CD14-positive monocyte (primary cell): Measurements from ENCODE around the gene DDHD1. TPM values are rescaled to one million over a fixed set of nuclear protein-coding genes. Genes with fewer than 3 reads are reported as not detected.

Experiments used
- DNase-seq, 3 donors: peaks; one replicate each; pipeline ENCODE4 v3.0.0-alpha.2; 2011 to 2022
- H2AFZ ChIP-seq: 2 replicates; pipeline ENCODE4 v1.6.0; 2012; ENCODE audit warnings: mild to moderate bottlenecking, low read depth, low read length, inconsistent platforms; ENCODE audit not compliant: insufficient read depth, poor library complexity, severe bottlenecking
- H3K27ac ChIP-seq, 2 donors: 1 replicate in 1 of 2; 2 replicates in 1 of 2; pipeline ENCODE4 v1.5.1; 2012 to 2013; ENCODE audit warnings: low read length in 2 of 2, control low read depth in 1 of 2, inconsistent platforms in 1 of 2, low read depth in 1 of 2, mild to moderate bottlenecking in 1 of 2
- H3K27me3 ChIP-seq, 2 donors: one replicate each; pipeline versions ENCODE4 v1.6.0 to v1.6.1; 2011 to 2013; ENCODE audit warnings: low read length in 2 of 2; ENCODE audit not compliant: control insufficient read depth in 2 of 2, insufficient read depth in 2 of 2
- H3K36me3 ChIP-seq, 2 donors: replicated peaks in 1 of 2; 1 replicate in 1 of 2; 2 replicates in 1 of 2; pipeline versions ENCODE4 v1.5.1 to v1.6.1; 2012 to 2013; ENCODE audit warnings: low read length in 2 of 2, control low read depth in 1 of 2, inconsistent platforms in 1 of 2, mild to moderate bottlenecking in 1 of 2; ENCODE audit not compliant: insufficient read depth in 2 of 2, control insufficient read depth in 1 of 2
- H3K4me1 ChIP-seq, 2 donors: 1 replicate in 1 of 2; 2 replicates in 1 of 2; pipeline versions ENCODE4 v1.5.1 to v1.6.1; 2012 to 2013; ENCODE audit warnings: low read length in 2 of 2, control low read depth in 1 of 2, inconsistent platforms in 1 of 2, mild to moderate bottlenecking in 1 of 2, moderate library complexity in 1 of 2; ENCODE audit not compliant: insufficient read depth in 2 of 2, control insufficient read depth in 1 of 2
- H3K4me2 ChIP-seq: replicated peaks from 2 replicates; pipeline ENCODE3; 2012; ENCODE audit warnings: low read length, moderate library complexity, mild to moderate bottlenecking; ENCODE audit not compliant: poor library complexity, severe bottlenecking; ENCODE audit errors: extremely low read depth
- H3K4me3 ChIP-seq, 3 experiments: fragments of 200-600 bp in 1 of 3; sonication (generic) in 1 of 3; replicated peaks in 1 of 3; 1 replicate in 2 of 3; 2 replicates in 1 of 3; pipeline ENCODE4 v1.5.1; 2011 to 2013; ENCODE audit warnings: low read length in 3 of 3, mild to moderate bottlenecking in 3 of 3, control low read depth in 2 of 3, low read depth in 2 of 3, inconsistent platforms in 1 of 3, moderate library complexity in 1 of 3
- H3K79me2 ChIP-seq: 2 replicates; pipeline ENCODE4 v1.6.0; 2012; ENCODE audit warnings: mild to moderate bottlenecking, control low read depth, inconsistent platforms, low read length, moderate library complexity; ENCODE audit not compliant: insufficient read depth
- H3K9ac ChIP-seq: 2 replicates; pipeline ENCODE4 v1.6.0; 2017; ENCODE audit warnings: low read length, mild to moderate bottlenecking; ENCODE audit not compliant: insufficient read depth, poor library complexity, severe bottlenecking
- H3K9me3 ChIP-seq, 2 donors: replicated peaks in 1 of 2; 1 replicate in 1 of 2; 2 replicates in 1 of 2; pipeline versions ENCODE4 v1.5.1 to v1.6.1; 2012 to 2013; ENCODE audit warnings: low read length in 2 of 2, control low read depth in 1 of 2; ENCODE audit not compliant: control insufficient read depth in 1 of 2, insufficient read depth in 1 of 2
- H4K20me1 ChIP-seq: 2 replicates; pipeline ENCODE4 v1.6.0; 2012; ENCODE audit warnings: mild to moderate bottlenecking, low read length, control low read depth, moderate library complexity; ENCODE audit not compliant: insufficient read depth
- H3K27ac Mint-ChIP-seq, 7 donors: one replicate each; pipeline ENCODE4 v1.8.0; 2020; ENCODE audit warnings: mild to moderate bottlenecking in 7 of 7, mixed read lengths in 7 of 7, moderate library complexity in 6 of 7, inconsistent platforms in 2 of 7
- H3K27me3 Mint-ChIP-seq, 3 donors: one replicate each; pipeline ENCODE4 v1.8.0; 2021 to 2022; ENCODE audit warnings: low read depth in 3 of 3, mild to moderate bottlenecking in 3 of 3, mixed read lengths in 3 of 3, moderate library complexity in 3 of 3, inconsistent platforms in 1 of 3
- H3K36me3 Mint-ChIP-seq, 2 donors: one replicate each; pipeline ENCODE4 v1.8.0; 2020; ENCODE audit warnings: mixed read lengths in 2 of 2, inconsistent platforms in 1 of 2, mild to moderate bottlenecking in 1 of 2
- H3K4me1 Mint-ChIP-seq: one replicate; pipeline ENCODE4 v1.8.0; 2020; ENCODE audit warnings: mild to moderate bottlenecking, mixed read lengths
- H3K4me3 Mint-ChIP-seq, 2 donors: one replicate each; pipeline ENCODE4 v1.8.0; 2020; ENCODE audit warnings: mild to moderate bottlenecking in 2 of 2, mixed read lengths in 2 of 2, moderate library complexity in 1 of 2
- H3K9me3 Mint-ChIP-seq, 7 donors: one replicate each; pipeline ENCODE4 v1.8.0; 2020 to 2022; ENCODE audit warnings: mixed read lengths in 7 of 7, mild to moderate bottlenecking in 6 of 7, moderate library complexity in 6 of 7, inconsistent platforms in 2 of 7
- CTCF ChIP-seq: fragments of 200-600 bp; IDR thresholded peaks from one replicate; pipeline ENCODE4 v1.8.0; 2022; ENCODE audit warnings: antibody characterized with exemption, mild to moderate bottlenecking
- WGBS: methylation state at CpG from one replicate; pipeline ENCODE4 v1.1.5; 2013; ENCODE audit warnings: missing lambda C conversion rate; ENCODE audit not compliant: insufficient coverage; 5-methylcytosine and 5-hydroxymethylcytosine counted together
- intact Hi-C, 2 donors: fragments of 100-400 bp; cut with micrococcal nuclease; formaldehyde crosslinking; loops; one replicate each; pipeline versions ENCODE4 v1.15.0 to v1.15.1; 2023
- polyA plus RNA-seq, 3 donors: library from polyadenylated mRNA; depleted of rRNA in 1 of 3; unstranded in 2 of 3; stranded (reverse) in 1 of 3; fragments of 300-500 nt in 2 of 3; fragments of >200 nt in 1 of 3; fragmentation: Illumina TruSeq in 2 of 3; gene quantifications; 1 replicate in 2 of 3; 2 replicates in 1 of 3; pipeline ENCODE4 v1.2.3, GENCODE V29; 2012 to 2021

DDHD1 gene
- polyA plus RNA-seq, 3 donors, result 2.2 to 7.0 (median 3.1) TPM

- Mint-ChIP-seq H3K4me1 (no peaks in the 10 kb centered on the region), H3K4me3 (no peak overlapping the region), H3K27me3 (peaks cover 1 to 3% (median 1%) of the 10 kb centered on the region in 3 donors), H3K9me3 (peaks cover 0 to 4% (median 1%) of the 10 kb centered on the region in 7 donors), H3K27ac (no peak overlapping the region), H3K36me3 (no peaks in the 10 kb centered on the region)
- no peaks in the 10 kb centered on the region for H3K27me3 ChIP-seq
- no peaks in the 10 kb centered on the region for H3K4me1 ChIP-seq
- H3K27ac ChIP-seq, result no peak overlapping the region
- H4K20me1 ChIP-seq, result no peaks in the 10 kb centered on the region
- no peak overlapping the region for H3K4me2 ChIP-seq
- no peaks in the 10 kb centered on the region for H3K79me2 ChIP-seq
- no peak for TF ChIP-seq CTCF
- H3K4me3 ChIP-seq, result no peak overlapping the region
- WGBS, result no CpG with 5 or more reads among the region's 2 CpGs
- intact Hi-C loops, result no loop called here
- H3K9me3 ChIP-seq, result no peaks in the 10 kb centered on the region
- no peaks in the 10 kb centered on the region for H3K36me3 ChIP-seq
- no peak overlapping the region for H3K9ac ChIP-seq
- no peak overlapping the region for H2AFZ ChIP-seq
- no peak for DNase-seq
Measured at GRCh38 chr14:53016491-53016890, 136.6 kb downstream of the DDHD1 start.

GRCh38 chr14:53011053-53011462 lies 142.1 kb downstream of the DDHD1 start:
- DNase-seq, result no peak
- no peaks in the 10 kb centered on the region for H3K36me3 Mint-ChIP-seq
- H3K4me3 ChIP-seq, result no peak overlapping the region
- H3K27me3 Mint-ChIP-seq, result peaks cover 0 to 3% (median 2%) of the 10 kb centered on the region in 3 donors
- no peaks in the 10 kb centered on the region for H4K20me1 ChIP-seq
- no peak overlapping the region for H3K27ac ChIP-seq
- intact Hi-C loops, result no loop called here
- H3K9ac ChIP-seq, result no peak overlapping the region
- H3K4me2 ChIP-seq, result no peak overlapping the region
- no peaks in the 10 kb centered on the region for H3K79me2 ChIP-seq
- TF ChIP-seq CTCF, result no peak
- peaks cover 0 to 4% (median 0%) of the 10 kb centered on the region in 7 donors for H3K9me3 Mint-ChIP-seq
- H3K27me3 ChIP-seq, result no peaks in the 10 kb centered on the region
- no peaks in the 10 kb centered on the region for H3K36me3 ChIP-seq
- H3K9me3 ChIP-seq, result no peaks in the 10 kb centered on the region
- no peaks in the 10 kb centered on the region for H3K4me1 Mint-ChIP-seq
- H3K4me3 Mint-ChIP-seq, result no peak overlapping the region
- no peak overlapping the region for H3K27ac Mint-ChIP-seq
- no peaks in the 10 kb centered on the region for H3K4me1 ChIP-seq
- WGBS, result 86% methylated on average over 5 of the region's 7 CpGs
- H2AFZ ChIP-seq, result no peak overlapping the region
